Nephron (organoid): ENCODE measurements around the gene LTF.
A peak's percentile ranks its signal among the peaks of the same experiment; 100 is the strongest.
"Not testable (repeated sequence)": the region's sequence is repeated elsewhere in the genome, so short reads cannot be mapped to it uniquely, and the experiment has no call there.

Experiments
- H3K27ac Mint-ChIP-seq, 3 experiments: 2 replicates each; pipeline ENCODE4 v1.8.0; 2020; ENCODE audit warnings: mixed read lengths in 3 of 3, mild to moderate bottlenecking in 2 of 3, moderate library complexity in 1 of 3
- H3K27me3 Mint-ChIP-seq: 2 replicates; pipeline ENCODE4 v1.8.0; 2021; ENCODE audit warnings: low read depth, mild to moderate bottlenecking, moderate library complexity, mixed read lengths
- H3K36me3 Mint-ChIP-seq: 2 replicates; pipeline ENCODE4 v1.8.0; 2020; ENCODE audit warnings: low read depth, mixed read lengths
- H3K4me1 Mint-ChIP-seq: 2 replicates; pipeline ENCODE4 v1.8.0; 2020; ENCODE audit warnings: mixed read lengths
- H3K4me3 Mint-ChIP-seq, 3 experiments: 2 replicates each; pipeline ENCODE4 v1.8.0; 2020; ENCODE audit warnings: mild to moderate bottlenecking in 3 of 3, mixed read lengths in 3 of 3, moderate library complexity in 2 of 3
- H3K9me3 Mint-ChIP-seq: 2 replicates; pipeline ENCODE4 v1.8.0; 2020; ENCODE audit warnings: mixed read lengths
- CTCF ChIP-seq, 3 experiments: fragments of 200-600 bp; sonication (generic); IDR thresholded peaks; one replicate each; pipeline ENCODE4 v1.5.0; 2021; ENCODE audit warnings: antibody characterized with exemption in 3 of 3; ENCODE audit not compliant: unreplicated experiment in 3 of 3

LTF gene

GRCh38 chr3:46408853-46409252 is 55.9 kb downstream of the LTF start:
- Mint-ChIP-seq H3K9me3 (no peaks in the 10 kb centered on the region), H3K27ac (no peak overlapping the region), H3K27me3 (peaks cover 57% of the 10 kb centered on the region), H3K4me1 (peaks cover 30% of the 10 kb centered on the region), H3K4me3 (no peak overlapping the region), H3K36me3 (no peaks in the 10 kb centered on the region)
- TF ChIP-seq CTCF (IDR thresholded peaks at IDR 0.05; ENCODE audit: unreplicated experiment in 3 of 3): no peak

GRCh38 chr3:46407970-46408369 is 56.7 kb downstream of the LTF start:
- Mint-ChIP-seq H3K9me3 (no peaks in the 10 kb centered on the region), H3K36me3 (no peaks in the 10 kb centered on the region), H3K27me3 (peaks cover 63% of the 10 kb centered on the region), H3K27ac (peak overlapping the region in 2 of 3 experiments; percentile 27 to 39), H3K4me1 (peaks cover 30% of the 10 kb centered on the region), H3K4me3 (no peak overlapping the region)
- no peak for TF ChIP-seq CTCF (IDR thresholded peaks at IDR 0.05; ENCODE audit: unreplicated experiment in 3 of 3)

- H3K36me3 Mint-ChIP-seq: no peaks in the 10 kb centered on the region
- peak within 1 kb of the TSS in 2 of 3 experiments; percentile 27 to 40 for H3K27ac Mint-ChIP-seq
- peaks cover 57% of the 10 kb centered on the region for H3K27me3 Mint-ChIP-seq
- no peak for TF ChIP-seq CTCF (IDR thresholded peaks at IDR 0.05; ENCODE audit: unreplicated experiment in 3 of 3)
- no peaks in the 10 kb centered on the region for H3K9me3 Mint-ChIP-seq
- H3K4me3 Mint-ChIP-seq: peak within 1 kb of the TSS in 2 of 3 experiments; percentile 28 to 60
- peaks cover 30% of the 10 kb centered on the region for H3K4me1 Mint-ChIP-seq
These were observed 57.7 kb downstream of the LTF start, which contains the start of the genes CCR5AS and CCRL2 for GRCh38 chr3:46406788-46407611. TSS of gene CCR5AS (minus strand) at chr3:46407066. TSS of gene CCRL2 (plus strand) at chr3:46407259. CDS start at chr3:46408080, 821 bp downstream.

GRCh38 chr3:46406443-46406787 is 58.3 kb downstream of the LTF start:
- no peak for TF ChIP-seq CTCF (IDR thresholded peaks at IDR 0.05; ENCODE audit: unreplicated experiment in 3 of 3)
- peaks cover 30% of the 10 kb centered on the region for H3K4me1 Mint-ChIP-seq

GRCh38 chr3:46405301-46406019 is 59.2 kb downstream of the LTF start:
- H3K9me3 Mint-ChIP-seq: no peaks in the 10 kb centered on the region
- peaks cover 57% of the 10 kb centered on the region for H3K27me3 Mint-ChIP-seq
- H3K4me1 Mint-ChIP-seq: peaks cover 30% of the 10 kb centered on the region
- H3K4me3 Mint-ChIP-seq: peak overlapping the region in 1 of 3 experiments; percentile 11
- TF ChIP-seq CTCF (IDR thresholded peaks at IDR 0.05; ENCODE audit: unreplicated experiment in 3 of 3): no peak
- peak overlapping the region in 2 of 3 experiments; percentile 15 to 53 for H3K27ac Mint-ChIP-seq
- no peaks in the 10 kb centered on the region for H3K36me3 Mint-ChIP-seq

More at GRCh38 chr3:46406443-46406787, 58.3 kb downstream of the LTF start:
- no peaks in the 10 kb centered on the region for H3K36me3 Mint-ChIP-seq
- peak overlapping the region in 2 of 3 experiments; percentile 28 to 60 for H3K4me3 Mint-ChIP-seq
- peaks cover 57% of the 10 kb centered on the region for H3K27me3 Mint-ChIP-seq
- H3K9me3 Mint-ChIP-seq: no peaks in the 10 kb centered on the region
- peak overlapping the region in 1 of 3 experiments; percentile 40 for H3K27ac Mint-ChIP-seq

GRCh38 chr3:46402902-46403301 is 61.8 kb downstream of the LTF start:
- Mint-ChIP-seq H3K27me3 (peaks cover 43% of the 10 kb centered on the region), H3K4me1 (peaks cover 25% of the 10 kb centered on the region)
- not testable (repeated sequence) for H3K9me3 Mint-ChIP-seq, H3K4me3 Mint-ChIP-seq, H3K27ac Mint-ChIP-seq, H3K36me3 Mint-ChIP-seq
